Activated CD8-positive, alpha-beta memory T cell treated with anti-CD3 and anti-CD28 coated beads, Interleukin-2, amount 50 U/mL, for 1 hour (primary cell): ENCODE results near the gene NPW.
"Not testable (repeated sequence)": the region's sequence is repeated elsewhere in the genome, so short reads cannot be mapped to it uniquely, and the experiment has no call there.

Source experiments
- DNase-seq: peaks from one replicate; pipeline ENCODE4 v3.0.0-alpha.2; 2020; ENCODE audit errors: extremely low read depth

NPW gene

GRCh38 chr16:2002406-2003230 lies 17.0 kb upstream of the NPW start:
- DNase-seq: no peak

- DNase-seq: no peak
These were observed 16.3 kb upstream of the NPW start for GRCh38 chr16:2003231-2003826.

- DNase-seq: peak; percentile 59
These were observed 15.6 kb upstream of the NPW start for GRCh38 chr16:2003827-2004641.

GRCh38 chr16:2004795-2005517 lies 14.6 kb upstream of the NPW start:
- no peak for DNase-seq

DNA sequence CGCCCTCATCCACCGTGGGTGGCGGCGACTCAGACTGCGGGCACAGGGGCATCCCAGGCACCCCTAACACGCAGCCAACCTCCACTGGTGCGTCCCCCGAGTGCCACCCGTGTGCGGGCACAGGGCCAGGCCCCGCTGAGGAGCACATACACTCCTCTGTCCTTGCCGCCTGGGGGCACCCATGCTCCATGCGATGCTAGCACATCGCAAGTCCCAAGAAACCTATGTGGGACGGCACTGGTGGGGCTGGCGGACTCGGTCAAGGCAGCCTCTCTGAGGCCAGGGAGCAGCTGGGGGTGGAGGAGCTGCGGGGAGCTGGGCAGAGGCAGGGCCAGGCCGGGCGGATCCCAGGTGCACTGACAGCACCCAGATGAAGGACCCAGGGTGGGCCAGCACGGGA lies 13.9 kb upstream of the NPW start:
- no peak for DNase-seq

DNA sequence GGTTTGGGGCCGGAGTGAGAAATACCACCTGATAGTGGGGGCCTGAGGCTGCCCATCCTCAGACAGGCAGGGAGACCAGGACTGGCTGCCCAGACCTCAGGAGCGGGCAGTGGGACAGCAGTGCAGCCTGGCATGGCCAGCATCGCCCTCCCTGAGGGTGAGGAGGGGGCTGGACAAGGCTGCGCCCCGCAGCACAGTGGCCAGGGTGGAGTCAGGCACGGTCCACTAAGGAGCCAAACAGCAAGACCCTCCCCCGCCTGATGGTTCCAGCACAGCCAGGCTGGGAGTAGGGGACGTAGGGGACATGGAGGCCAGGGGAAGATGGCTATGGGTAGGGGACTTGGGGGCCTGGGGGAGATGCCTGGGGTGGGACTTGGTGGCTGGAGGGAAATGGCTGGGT lies 13.3 kb upstream of the NPW start:
- no peak for DNase-seq

GRCh38 chr16:2007081-2007836 lies 12.3 kb upstream of the NPW start:
- DNase-seq: no peak

DNA sequence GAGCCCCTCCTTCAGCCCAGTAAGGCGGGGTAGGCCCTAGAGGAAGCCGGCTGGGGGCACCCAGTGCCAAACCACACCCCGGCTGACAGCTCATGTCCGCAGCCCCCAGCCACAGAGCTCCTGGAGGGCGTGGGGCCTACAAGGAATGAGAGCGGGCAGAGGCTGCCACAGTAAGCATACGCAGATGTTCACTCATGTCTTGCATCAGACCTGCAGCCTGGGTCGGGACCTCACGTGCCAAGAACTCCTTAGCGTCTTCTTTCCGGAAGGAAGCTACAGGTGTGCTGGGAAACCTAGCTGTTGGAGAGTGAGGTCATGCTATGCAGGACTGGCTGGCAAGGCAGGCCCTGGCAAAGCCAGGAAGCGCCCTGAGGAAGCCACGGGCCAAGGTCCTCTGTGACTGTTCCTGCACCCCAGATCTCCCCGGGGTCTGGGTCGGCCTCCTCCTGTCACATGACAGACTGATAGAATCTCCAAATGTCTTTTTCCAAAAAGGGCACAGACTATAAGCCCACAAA lies 11.5 kb upstream of the NPW start:
- DNase-seq: no peak

- no peak for DNase-seq
These were observed 10.9 kb upstream of the NPW start for GRCh38 chr16:2008631-2009163.

DNA sequence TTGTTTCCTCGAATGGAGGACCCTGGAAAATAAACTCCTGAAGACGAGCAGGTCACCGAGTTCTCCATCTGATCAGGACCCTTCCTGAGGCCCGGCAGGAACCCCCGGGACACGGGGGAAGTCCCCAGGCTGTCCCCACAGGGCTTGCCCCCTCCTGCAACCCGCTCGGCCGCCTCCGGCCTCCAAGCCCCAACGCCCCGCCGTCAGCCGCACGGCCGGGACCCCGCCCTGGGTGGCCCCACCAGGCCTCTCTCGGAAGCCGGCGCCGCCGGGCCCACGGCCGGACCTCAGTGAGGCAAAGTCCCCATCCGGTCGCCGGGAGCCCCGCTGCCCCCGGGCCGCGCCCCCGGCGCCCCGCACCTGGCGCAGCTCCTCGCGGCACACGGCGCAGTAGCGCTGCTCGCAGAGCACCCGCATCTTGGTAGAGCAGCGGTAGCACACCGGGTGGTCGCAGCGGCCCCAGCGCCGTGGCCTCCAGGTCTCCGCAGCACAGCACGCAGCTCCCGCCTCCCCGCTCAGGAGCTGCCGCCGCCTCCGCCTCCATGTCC lies 10.3 kb upstream of the NPW start:
- DNase-seq: no peak

DNA sequence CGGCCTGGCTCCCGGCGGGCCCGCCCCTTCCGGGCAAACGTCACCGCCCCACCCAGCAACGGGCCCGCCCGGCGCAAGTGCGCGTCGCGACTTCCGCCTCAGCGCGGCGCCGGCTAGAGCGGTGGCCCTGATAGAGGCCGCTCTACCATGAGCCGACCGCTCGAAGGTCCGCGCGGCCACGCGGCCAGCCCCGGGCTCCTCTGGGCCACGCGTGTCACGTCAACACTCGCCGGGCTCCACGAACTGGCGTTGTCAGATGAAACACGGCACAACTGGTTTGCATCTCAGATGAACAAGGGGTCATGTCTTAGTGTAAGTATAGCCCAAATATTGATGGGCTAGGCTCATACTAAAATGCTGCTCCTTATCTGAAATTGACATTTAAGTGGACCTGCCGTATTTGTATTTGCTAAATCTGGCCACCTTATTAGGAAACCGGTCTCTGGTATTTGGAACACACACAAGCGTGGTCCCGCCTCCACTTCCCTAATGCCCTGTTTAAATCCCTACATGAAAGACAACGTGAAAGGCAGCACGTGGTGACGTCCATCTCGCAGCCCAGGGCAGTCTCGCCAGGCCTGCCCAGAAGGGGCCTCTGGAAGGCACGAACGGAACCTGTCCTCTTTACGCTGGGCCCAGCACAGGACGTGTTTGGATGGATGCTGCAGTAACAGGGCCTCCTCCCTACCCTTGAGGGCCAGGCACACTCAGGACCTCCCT lies 9.6 kb upstream of the NPW start, which contains the start of gene ZNF598:
ZNF598 (minus strand) TSS at position 31 of the 720 bp plus-strand sequence.
- no peak for DNase-seq

- DNase-seq: not testable (repeated sequence)
These were observed 7.9 kb upstream of the NPW start for GRCh38 chr16:2011726-2012125.

DNA sequence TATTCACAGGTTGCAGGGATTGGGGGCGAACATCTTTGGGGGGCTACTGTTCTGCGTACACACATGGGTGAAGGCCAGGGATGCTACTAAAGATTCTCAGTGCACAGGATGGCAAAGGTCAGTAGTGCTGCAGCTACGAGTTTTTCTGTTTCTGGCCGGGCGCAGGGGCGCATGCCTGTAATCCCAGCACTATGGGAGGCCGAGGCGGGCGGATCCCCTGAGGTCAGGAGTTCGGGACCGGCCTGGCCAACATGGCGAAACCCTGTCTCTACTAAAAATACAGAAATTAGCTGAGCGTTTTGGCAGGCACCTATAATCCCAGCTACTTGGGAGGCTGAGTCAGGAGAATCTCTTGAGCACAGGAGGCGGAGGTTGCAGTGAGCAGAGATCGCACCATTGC lies 6.1 kb upstream of the NPW start:
- DNase-seq: no peak

GRCh38 chr16:2015117-2015946 lies 4.3 kb upstream of the NPW start:
- no peak for DNase-seq

- DNase-seq: no peak
These were observed 3.7 kb upstream of the NPW start for GRCh38 chr16:2015947-2016208.

- no peak for DNase-seq
These were observed 3.1 kb upstream of the NPW start for GRCh38 chr16:2016407-2016922.

DNA sequence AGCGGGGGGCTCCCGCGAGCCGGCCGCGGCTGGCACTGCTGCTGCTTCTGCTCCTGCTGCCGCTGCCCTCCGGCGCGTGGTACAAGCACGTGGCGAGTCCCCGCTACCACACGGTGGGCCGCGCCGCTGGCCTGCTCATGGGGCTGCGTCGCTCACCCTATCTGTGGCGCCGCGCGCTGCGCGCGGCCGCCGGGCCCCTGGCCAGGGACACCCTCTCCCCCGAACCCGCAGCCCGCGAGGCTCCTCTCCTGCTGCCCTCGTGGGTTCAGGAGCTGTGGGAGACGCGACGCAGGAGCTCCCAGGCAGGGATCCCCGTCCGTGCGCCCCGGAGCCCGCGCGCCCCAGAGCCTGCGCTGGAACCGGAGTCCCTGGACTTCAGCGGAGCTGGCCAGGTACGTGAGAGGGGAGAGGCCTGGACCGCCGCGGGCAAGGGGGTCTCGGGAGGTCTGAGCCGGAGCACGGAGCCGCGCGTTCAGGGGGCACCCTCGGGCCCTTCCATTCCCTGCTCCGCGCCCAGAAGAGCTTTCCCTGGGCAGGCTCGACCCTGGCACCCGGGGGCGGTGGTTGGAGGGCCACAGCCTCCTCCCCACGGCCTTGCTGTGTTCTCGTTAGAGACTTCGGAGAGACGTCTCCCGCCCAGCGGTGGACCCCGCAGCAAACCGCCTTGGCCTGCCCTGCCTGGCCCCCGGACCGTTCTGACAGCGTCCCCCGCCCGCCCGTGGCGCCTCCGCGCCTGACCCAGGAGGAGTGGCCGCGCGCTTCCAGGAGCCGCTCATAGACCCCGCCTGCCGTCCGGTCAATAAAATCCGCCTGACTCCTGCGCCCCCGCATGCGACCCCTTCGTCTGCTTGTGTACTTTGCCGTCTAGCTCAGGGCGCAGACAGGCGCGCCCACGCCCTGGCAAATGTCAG lies 591 bp downstream of the NPW start:
- DNase-seq: no peak

- DNase-seq: no peak
These were observed 3.1 kb downstream of the NPW start for GRCh38 chr16:2022723-2023091.
